Measurements from ENCODE around the gene TPI1.
A peak's percentile ranks its signal among the peaks of the same experiment; 100 is the strongest.

The TPI1 gene

GRCh38 chr12:6826734-6827436 is 40.4 kb upstream of the TPI1 start:
- ATAC-seq: no peak
- TF ChIP-seq ZNF565 (CRISPR knock-in tag; conservative IDR thresholded peaks at IDR 0.05; ENCODE audit: low read depth): no peak

GRCh38 chr12:6827437-6827911 is 39.9 kb upstream of the TPI1 start:
- no peak for TF ChIP-seq ZNF8 (CRISPR knock-in tag; IDR thresholded peaks at IDR 0.05)
- no peak for TF ChIP-seq ZC3H10 (CRISPR knock-in tag; IDR thresholded peaks at IDR 0.05)
- TF ChIP-seq ISL1 (CRISPR knock-in tag; IDR thresholded peaks at IDR 0.05): no peak
- TF ChIP-seq TSHZ2 (CRISPR knock-in tag; IDR thresholded peaks at IDR 0.05): no peak
- TF ChIP-seq PPARA (CRISPR knock-in tag; IDR thresholded peaks at IDR 0.05; ENCODE audit: borderline replicate concordance): no peak
- no peak for TF ChIP-seq ZFP30 (CRISPR knock-in tag; IDR thresholded peaks at IDR 0.05)
- no peak for TF ChIP-seq BACH2 (CRISPR knock-in tag; IDR thresholded peaks at IDR 0.05; ENCODE audit: borderline replicate concordance)
- TF ChIP-seq TCF4 (CRISPR knock-in tag; IDR thresholded peaks at IDR 0.05; ENCODE audit: borderline replicate concordance): no peak
- ATAC-seq: peak; percentile 68

- peak; percentile 32 for ATAC-seq
Measured at GRCh38 chr12:6827982-6828780, 39.1 kb upstream of the TPI1 start, which contains the start of gene P3H3. Gene P3H3, plus strand, starts transcription at chr12:6828407. Its CDS starts 34 bp downstream, at chr12:6828441.

More at GRCh38 chr12:6827982-6828780, 39.1 kb upstream of the TPI1 start, which contains the start of gene P3H3:
- no peak for TF ChIP-seq CSRNP3 (CRISPR knock-in tag; IDR thresholded peaks at IDR 0.05)
- TF ChIP-seq ESRRG (CRISPR knock-in tag; IDR thresholded peaks at IDR 0.05): no peak
- no peak for TF ChIP-seq RARB (CRISPR knock-in tag; IDR thresholded peaks at IDR 0.05)
- TF ChIP-seq CSDC2 (CRISPR knock-in tag; IDR thresholded peaks at IDR 0.05): no peak
- TF ChIP-seq ZFP3 (CRISPR knock-in tag; IDR thresholded peaks at IDR 0.05): no peak
- no peak for TF ChIP-seq OSR1 (CRISPR knock-in tag; IDR thresholded peaks at IDR 0.05)
- no peak for TF ChIP-seq SNAI2 (CRISPR knock-in tag; IDR thresholded peaks at IDR 0.05)
- no peak for TF ChIP-seq TSHZ2 (CRISPR knock-in tag; IDR thresholded peaks at IDR 0.05)
- no peak for TF ChIP-seq ARNTL (CRISPR knock-in tag; IDR thresholded peaks at IDR 0.05; ENCODE audit: borderline replicate concordance, low read depth)
- TF ChIP-seq GLIS3 (CRISPR knock-in tag; IDR thresholded peaks at IDR 0.05): no peak
- TF ChIP-seq ZNF8 (CRISPR knock-in tag; IDR thresholded peaks at IDR 0.05): no peak

All from SK-N-SH treated with all-trans-retinoic acid at 6 μM for 48 hours (cell line).